NCI-H146 treated with DMSO at 0.1 percent for 48 hours (cell line): ENCODE data around the gene KCNK4.

Experiments used
- DNase-seq: peaks from one replicate; lab custom pipeline; 2025; ENCODE audit not compliant: unreplicated experiment; lab: John Stamatoyannopoulos, UW

The KCNK4 gene

GRCh38 chr11:64343767-64344559 is 52.9 kb downstream of the KCNK4 start:
- DNase-seq: no peak

GRCh38 chr11:64344787-64345186 is 53.7 kb downstream of the KCNK4 start:
- no peak for DNase-seq

- DNase-seq: no peak
Measured at GRCh38 chr11:64347193-64347867, 56.2 kb downstream of the KCNK4 start.

GRCh38 chr11:64348383-64349024 is 57.4 kb downstream of the KCNK4 start:
- no peak for DNase-seq

GRCh38 chr11:64349025-64349387 is 57.9 kb downstream of the KCNK4 start:
- no peak for DNase-seq

- DNase-seq: no peak
Measured at GRCh38 chr11:64349404-64349803, 58.3 kb downstream of the KCNK4 start.
